GM12865 (cell line): Measurements from ENCODE around the gene C2orf74.
"Not testable (repeated sequence)": the region's sequence is repeated elsewhere in the genome, so short reads cannot be mapped to it uniquely, and the experiment has no call there.

Source experiments
- DNase-seq: peaks from one replicate; pipeline ENCODE4 v3.0.0; 2010; ENCODE audit warnings: low read depth
- H3K4me3 ChIP-seq: 2 replicates; pipeline ENCODE4 v1.5.1; 2011; ENCODE audit warnings: mild to moderate bottlenecking, low read depth, low read length, control low read depth
- TF ChIP-seq, protein P1 (sequence below): IDR thresholded peaks from 2 replicates; pipeline ENCODE4 v1.5.1; 2011; ENCODE audit warnings: low read length, control low read depth, low read depth, inconsistent platforms; ENCODE audit not compliant: insufficient read depth; ENCODE audit errors: missing control alignments

The C2orf74 gene

GRCh38 chr2:61134141-61134540 is 27.8 kb upstream of the C2orf74 start:
- no peak overlapping the region for H3K4me3 ChIP-seq

GRCh38 chr2:61135510-61135909 is 26.5 kb upstream of the C2orf74 start:
- TF ChIP-seq, protein P1, sequence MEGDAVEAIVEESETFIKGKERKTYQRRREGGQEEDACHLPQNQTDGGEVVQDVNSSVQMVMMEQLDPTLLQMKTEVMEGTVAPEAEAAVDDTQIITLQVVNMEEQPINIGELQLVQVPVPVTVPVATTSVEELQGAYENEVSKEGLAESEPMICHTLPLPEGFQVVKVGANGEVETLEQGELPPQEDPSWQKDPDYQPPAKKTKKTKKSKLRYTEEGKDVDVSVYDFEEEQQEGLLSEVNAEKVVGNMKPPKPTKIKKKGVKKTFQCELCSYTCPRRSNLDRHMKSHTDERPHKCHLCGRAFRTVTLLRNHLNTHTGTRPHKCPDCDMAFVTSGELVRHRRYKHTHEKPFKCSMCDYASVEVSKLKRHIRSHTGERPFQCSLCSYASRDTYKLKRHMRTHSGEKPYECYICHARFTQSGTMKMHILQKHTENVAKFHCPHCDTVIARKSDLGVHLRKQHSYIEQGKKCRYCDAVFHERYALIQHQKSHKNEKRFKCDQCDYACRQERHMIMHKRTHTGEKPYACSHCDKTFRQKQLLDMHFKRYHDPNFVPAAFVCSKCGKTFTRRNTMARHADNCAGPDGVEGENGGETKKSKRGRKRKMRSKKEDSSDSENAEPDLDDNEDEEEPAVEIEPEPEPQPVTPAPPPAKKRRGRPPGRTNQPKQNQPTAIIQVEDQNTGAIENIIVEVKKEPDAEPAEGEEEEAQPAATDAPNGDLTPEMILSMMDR = no peak
- no peak for DNase-seq
- no peak overlapping the region for H3K4me3 ChIP-seq

More at GRCh38 chr2:61134141-61134540, 27.8 kb upstream of the C2orf74 start:
- TF ChIP-seq, protein P1 = no peak
- no peak for DNase-seq

DNA sequence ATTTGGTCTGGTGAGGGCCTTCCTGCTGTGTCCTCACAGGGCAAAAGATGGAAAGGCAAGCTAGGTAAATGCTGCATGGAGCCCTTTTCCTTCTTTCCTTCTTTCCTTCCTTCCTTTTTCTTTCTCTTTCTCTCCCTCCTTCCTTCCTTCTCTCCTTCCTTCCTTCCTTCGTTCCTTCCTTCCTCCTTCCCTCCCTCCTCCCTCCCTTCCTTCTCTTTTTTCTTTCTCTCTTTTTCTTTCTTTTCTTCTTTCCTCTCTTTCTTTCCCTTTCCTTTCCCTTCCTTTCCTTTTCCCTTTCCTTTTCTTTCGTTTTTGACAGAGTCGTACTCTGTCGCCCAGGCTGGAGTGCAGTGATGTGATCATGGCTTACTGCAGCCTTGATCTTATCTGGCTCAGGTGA is 23.1 kb upstream of the C2orf74 start:
- DNase-seq = no peak
- TF ChIP-seq, protein P1 = no peak
- no peak overlapping the region for H3K4me3 ChIP-seq

GRCh38 chr2:61141151-61141550 is 20.8 kb upstream of the C2orf74 start:
- no peak overlapping the region for H3K4me3 ChIP-seq
- TF ChIP-seq, protein P1 = no peak
- no peak for DNase-seq

DNA sequence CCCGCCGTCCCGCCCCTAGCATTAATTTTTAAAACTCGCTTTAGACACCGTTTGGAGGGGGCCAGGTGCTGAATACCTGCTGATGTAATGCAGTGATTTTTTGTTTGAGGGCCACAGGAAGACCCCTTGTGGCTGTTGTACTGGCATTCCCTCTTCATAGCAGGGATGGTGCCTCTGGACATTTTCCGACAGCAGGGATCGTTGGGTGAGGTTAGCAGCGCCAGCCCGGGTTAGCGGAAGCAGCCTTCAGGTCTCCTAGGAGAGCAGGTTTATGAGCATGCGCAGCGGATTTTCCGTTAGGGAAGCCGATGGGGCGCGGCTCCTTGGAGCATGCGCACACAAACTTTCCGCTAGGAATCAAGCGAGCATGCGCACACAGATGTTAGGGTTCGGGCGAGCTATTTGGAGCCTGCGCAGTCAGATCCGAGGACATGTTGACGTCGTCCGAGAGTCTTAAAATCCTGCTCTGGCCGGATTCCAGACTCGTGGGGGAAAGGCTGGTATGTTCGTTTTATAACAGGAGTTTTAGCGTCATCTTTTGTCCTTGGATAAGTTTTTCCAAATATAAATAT is 17.2 kb upstream of the C2orf74 start:
- peak; percentile 98 for DNase-seq
- peak overlapping the region; percentile 70 for H3K4me3 ChIP-seq
- TF ChIP-seq, protein P1 = no peak

- TF ChIP-seq, protein P1 = no peak
- no peak for DNase-seq
- H3K4me3 ChIP-seq = no peak overlapping the region
These were observed 16.0 kb upstream of the C2orf74 start for GRCh38 chr2:61145990-61146389.

GRCh38 chr2:61148091-61148490 is 13.9 kb upstream of the C2orf74 start:
- not testable (repeated sequence) for DNase-seq, H3K4me3 ChIP-seq
